OCI-LY1 (cell line): ENCODE results near the gene PLEKHH2.

Experiments
- H2AFZ ChIP-seq: fragments of 200-600 bp; sonication (generic), shearing (Covaris generic); 2 replicates; pipeline ENCODE4 v1.6.0; 2014; ENCODE audit warnings: antibody characterized with exemption, mild to moderate bottlenecking, low read length
- H3F3A ChIP-seq: fragments of 200-600 bp; sonication (generic), shearing (Covaris generic); 2 replicates; pipeline ENCODE4 v1.6.0; 2014; ENCODE audit warnings: mild to moderate bottlenecking, antibody characterized with exemption, low read length, moderate library complexity; ENCODE audit not compliant: insufficient read depth
- H3K27ac ChIP-seq: fragments of 200-600 bp; sonication (generic); 2 replicates; pipeline ENCODE4 v1.5.1; 2014; ENCODE audit warnings: low read length, mixed run types, mild to moderate bottlenecking, low read depth; ENCODE audit not compliant: poor library complexity, severe bottlenecking
- H3K27me3 ChIP-seq: fragments of 200-600 bp; sonication (generic); 2 replicates; pipeline ENCODE4 v1.6.0; 2014; ENCODE audit warnings: antibody characterized with exemption, mild to moderate bottlenecking, low read length, moderate library complexity; ENCODE audit not compliant: insufficient read depth
- H3K36me3 ChIP-seq: fragments of 200-600 bp; sonication (generic); 2 replicates; pipeline ENCODE4 v1.6.1; 2014; ENCODE audit warnings: mild to moderate bottlenecking, antibody characterized with exemption, low read length, moderate library complexity, mixed read lengths; ENCODE audit not compliant: insufficient read depth
- H3K4me1 ChIP-seq: fragments of 200-600 bp; sonication (generic); 2 replicates; pipeline ENCODE4 v1.5.1; 2014; ENCODE audit warnings: mild to moderate bottlenecking, low read length, moderate library complexity; ENCODE audit not compliant: insufficient read depth, severe bottlenecking
- H3K4me2 ChIP-seq: fragments of 200-600 bp; sonication (generic), shearing (Covaris generic); 2 replicates; pipeline ENCODE4 v1.6.1; 2014; ENCODE audit warnings: low read length
- H3K4me3 ChIP-seq: fragments of 200-600 bp; sonication (generic); 2 replicates; pipeline ENCODE4 v1.5.1; 2014; ENCODE audit warnings: low read length, low read depth, mild to moderate bottlenecking, mixed read lengths; ENCODE audit not compliant: poor library complexity, severe bottlenecking
- H3K79me2 ChIP-seq: fragments of 200-600 bp; shearing (Covaris generic); 2 replicates; pipeline ENCODE4 v1.6.1; 2016; ENCODE audit warnings: mixed run types, low read length, mixed read lengths; ENCODE audit not compliant: insufficient read depth
- H3K9ac ChIP-seq: fragments of 200-600 bp; sonication (generic), shearing (Covaris generic); 2 replicates; pipeline ENCODE4 v1.6.1; 2014; ENCODE audit warnings: mild to moderate bottlenecking, low read length, mixed read lengths
- H3K9me2 ChIP-seq: fragments of 200-600 bp; sonication (generic), shearing (Covaris generic); 2 replicates; pipeline ENCODE4 v1.6.1; 2014; ENCODE audit warnings: low read depth, mild to moderate bottlenecking, low read length, mixed read lengths
- H3K9me3 ChIP-seq: fragments of 200-600 bp; shearing (Covaris generic); 2 replicates; pipeline ENCODE4 v1.6.1; 2014; ENCODE audit warnings: low read length, mixed read lengths
- H4K20me1 ChIP-seq: fragments of 200-600 bp; sonication (generic), shearing (Covaris generic); 2 replicates; pipeline ENCODE4 v1.6.0; 2016; ENCODE audit warnings: mild to moderate bottlenecking, low read length; ENCODE audit not compliant: insufficient read depth
- CTCF ChIP-seq: fragments of 200-600 bp; sonication (generic), shearing (Covaris generic); IDR thresholded peaks from 2 replicates; pipeline ENCODE4 v1.5.1; 2017; ENCODE audit warnings: mild to moderate bottlenecking, antibody characterized with exemption, low read length, moderate library complexity, mixed read lengths
- EZH2 ChIP-seq: fragments of 200-600 bp; sonication (generic), shearing (Covaris generic); IDR thresholded peaks from 2 replicates; pipeline ENCODE4 v1.8.0; 2017; ENCODE audit warnings: borderline replicate concordance, mixed run types, mild to moderate bottlenecking, antibody characterized with exemption, low read length, moderate library complexity, mixed read lengths

PLEKHH2 gene

GRCh38 chr2:43738257-43738656, 101.2 kb downstream of the PLEKHH2 start:
- H3K4me1 ChIP-seq, result no peaks in the 10 kb centered on the region
- H3K27me3 ChIP-seq, result no peaks in the 10 kb centered on the region
- H3F3A ChIP-seq, result no peaks in the 10 kb centered on the region
- H3K4me3 ChIP-seq, result no peak overlapping the region
- H3K36me3 ChIP-seq, result no peaks in the 10 kb centered on the region
- H3K9ac ChIP-seq, result no peak overlapping the region
- TF ChIP-seq CTCF (no peak), EZH2 (no peak)
- no peak overlapping the region for H3K4me2 ChIP-seq
- no peak overlapping the region for H2AFZ ChIP-seq
- no peaks in the 10 kb centered on the region for H4K20me1 ChIP-seq
- H3K79me2 ChIP-seq, result no peaks in the 10 kb centered on the region
- no peak overlapping the region for H3K27ac ChIP-seq
- no peaks in the 10 kb centered on the region for H3K9me2 ChIP-seq
- no peaks in the 10 kb centered on the region for H3K9me3 ChIP-seq

- Histone ChIP-seq H3K9me3 (no peaks in the 10 kb centered on the region), H3F3A (no peaks in the 10 kb centered on the region), H3K79me2 (no peaks in the 10 kb centered on the region), H3K9me2 (no peaks in the 10 kb centered on the region), H4K20me1 (no peaks in the 10 kb centered on the region), H3K4me3 (no peak overlapping the region), H3K4me2 (no peak overlapping the region), H3K4me1 (no peaks in the 10 kb centered on the region), H3K27ac (no peak overlapping the region), H2AFZ (no peak overlapping the region), H3K36me3 (no peaks in the 10 kb centered on the region), H3K9ac (no peak overlapping the region), H3K27me3 (no peaks in the 10 kb centered on the region)
- no peak for TF ChIP-seq CTCF
- TF ChIP-seq EZH2, result no peak
These were observed 106.6 kb downstream of the PLEKHH2 start for GRCh38 chr2:43743706-43744105.

GRCh38 chr2:43745457-43745856, 108.4 kb downstream of the PLEKHH2 start:
- H3K27ac ChIP-seq, result no peak overlapping the region
- no peaks in the 10 kb centered on the region for H3K9me3 ChIP-seq
- TF ChIP-seq EZH2 (no peak), CTCF (no peak)
- H3F3A ChIP-seq, result no peaks in the 10 kb centered on the region
- H3K9me2 ChIP-seq, result no peaks in the 10 kb centered on the region
- H3K27me3 ChIP-seq, result no peaks in the 10 kb centered on the region
- H3K36me3 ChIP-seq, result no peaks in the 10 kb centered on the region
- no peaks in the 10 kb centered on the region for H4K20me1 ChIP-seq
- no peak overlapping the region for H3K9ac ChIP-seq
- no peak overlapping the region for H2AFZ ChIP-seq
- no peak overlapping the region for H3K4me3 ChIP-seq
- H3K4me1 ChIP-seq, result no peaks in the 10 kb centered on the region
- H3K79me2 ChIP-seq, result no peaks in the 10 kb centered on the region
- no peak overlapping the region for H3K4me2 ChIP-seq
